Tibial nerve (tissue), 4 donors: Measurements from ENCODE around the gene SMG6. TPM values are rescaled to one million over a fixed set of nuclear protein-coding genes. Genes with fewer than 3 reads are reported as not detected.

ENCODE experiments used
- DNase-seq, 2 donors: peaks; one replicate each; pipeline ENCODE4 v3.0.0-alpha.2; 2019; ENCODE audit warnings: low spot score in 2 of 2
- H3K27ac ChIP-seq, 4 donors: fragments of 200-600 bp; sonication (generic) in 3 of 4; one replicate each; pipeline ENCODE4 v1.5.1; 2017 to 2019; ENCODE audit warnings: mild to moderate bottlenecking in 1 of 4
- H3K27me3 ChIP-seq, 2 donors: fragments of 200-600 bp; sonication (generic) in 1 of 2; one replicate each; pipeline versions ENCODE4 v1.5.1 to v1.6.0; 2017 to 2019
- H3K36me3 ChIP-seq, 3 donors: fragments of 200-600 bp; sonication (generic); one replicate each; pipeline ENCODE4 v1.5.1; 2018 to 2019
- H3K4me1 ChIP-seq, 4 donors: fragments of 200-600 bp; sonication (generic) in 3 of 4; one replicate each; pipeline ENCODE4 v1.5.1; 2017 to 2019
- H3K4me3 ChIP-seq, 4 donors: fragments of 200-600 bp; sonication (generic) in 3 of 4; one replicate each; pipeline ENCODE4 v1.5.1; 2017 to 2019; ENCODE audit warnings: mild to moderate bottlenecking in 1 of 4, moderate library complexity in 1 of 4
- H3K9me3 ChIP-seq, 4 donors: fragments of 200-600 bp; sonication (generic) in 3 of 4; one replicate each; pipeline ENCODE4 v1.5.1; 2017 to 2019
- EP300 ChIP-seq, 2 donors: sonication (generic); formaldehyde crosslinking; IDR thresholded peaks; one replicate each; pipeline ENCODE4 v1.6.1; 2017; ENCODE audit warnings: antibody characterized with exemption in 2 of 2, mild to moderate bottlenecking in 1 of 2
- POLR2A ChIP-seq, 2 donors: fragments of 450-650 bp; IDR thresholded peaks; one replicate each; pipeline ENCODE4 v1.6.1; 2017; ENCODE audit warnings: antibody characterized with exemption in 2 of 2, mild to moderate bottlenecking in 2 of 2, moderate library complexity in 2 of 2
- WGBS, 2 donors: methylation state at CpG; one replicate each; pipeline ENCODE4 v1.1.5; 2018; 5-methylcytosine and 5-hydroxymethylcytosine counted together
- total RNA-seq, 4 donors: library from RNA; depleted of rRNA; stranded (reverse); fragments of >200 nt; gene quantifications; one replicate each; pipeline ENCODE4 v1.1.0, GENCODE V29; 2016
- TF ChIP-seq, protein P1 (sequence below), 5 experiments: fragments of 200-600 bp in 3 of 5; fragments of 450-650 bp in 2 of 5; sonication (generic) in 3 of 5; IDR thresholded peaks; one replicate each; pipeline ENCODE4 v1.5.1; 2016 to 2019; ENCODE audit warnings: antibody characterized with exemption in 5 of 5, mild to moderate bottlenecking in 3 of 5, moderate library complexity in 2 of 5

The SMG6 gene
- total RNA-seq, 4 donors from 2014 or later = 29.5 to 86.5 (median 40.1) TPM

GRCh38 chr17:2057175-2057759, 246.3 kb downstream of the SMG6 start:
- H3K4me3 ChIP-seq = peak overlapping the region in 3 of 4 donors; percentile 9 to 69 (median 49)
- peaks cover 0 to 51% (median 0%) of the 10 kb centered on the region in 3 donors for H3K36me3 ChIP-seq
- H3K27me3 ChIP-seq = peaks cover 0 to 21% of the 10 kb centered on the region in 2 donors
- H3K9me3 ChIP-seq = no peaks in the 10 kb centered on the region
- H3K4me1 ChIP-seq = peaks cover 0 to 85% (median 45%) of the 10 kb centered on the region in 4 donors
- DNase-seq = no peak
- no peak for TF ChIP-seq EP300 (IDR thresholded peaks at IDR 0.05)
- TF ChIP-seq, protein P1, sequence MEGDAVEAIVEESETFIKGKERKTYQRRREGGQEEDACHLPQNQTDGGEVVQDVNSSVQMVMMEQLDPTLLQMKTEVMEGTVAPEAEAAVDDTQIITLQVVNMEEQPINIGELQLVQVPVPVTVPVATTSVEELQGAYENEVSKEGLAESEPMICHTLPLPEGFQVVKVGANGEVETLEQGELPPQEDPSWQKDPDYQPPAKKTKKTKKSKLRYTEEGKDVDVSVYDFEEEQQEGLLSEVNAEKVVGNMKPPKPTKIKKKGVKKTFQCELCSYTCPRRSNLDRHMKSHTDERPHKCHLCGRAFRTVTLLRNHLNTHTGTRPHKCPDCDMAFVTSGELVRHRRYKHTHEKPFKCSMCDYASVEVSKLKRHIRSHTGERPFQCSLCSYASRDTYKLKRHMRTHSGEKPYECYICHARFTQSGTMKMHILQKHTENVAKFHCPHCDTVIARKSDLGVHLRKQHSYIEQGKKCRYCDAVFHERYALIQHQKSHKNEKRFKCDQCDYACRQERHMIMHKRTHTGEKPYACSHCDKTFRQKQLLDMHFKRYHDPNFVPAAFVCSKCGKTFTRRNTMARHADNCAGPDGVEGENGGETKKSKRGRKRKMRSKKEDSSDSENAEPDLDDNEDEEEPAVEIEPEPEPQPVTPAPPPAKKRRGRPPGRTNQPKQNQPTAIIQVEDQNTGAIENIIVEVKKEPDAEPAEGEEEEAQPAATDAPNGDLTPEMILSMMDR (IDR thresholded peaks at IDR 0.05) = no peak
- TF ChIP-seq POLR2A (IDR thresholded peaks at IDR 0.05) = no peak
- peak overlapping the region; percentile 49 to 92 (median 71) for H3K27ac ChIP-seq
- 13 to 33% methylated on average over 17 to 42 of the region's 81 CpGs for WGBS, 2 donors

GRCh38 chr17:2056206-2057174, 247.1 kb downstream of the SMG6 start:
- DNase-seq = no peak
- no peaks in the 10 kb centered on the region for H3K9me3 ChIP-seq
- WGBS, 2 donors = 32 to 36% methylated on average over 43 to 81 of the region's 85 CpGs

GRCh38 chr17:2055292-2056205, 248.0 kb downstream of the SMG6 start:
- Histone ChIP-seq H3K36me3 (peaks cover 0 to 34% (median 0%) of the 10 kb centered on the region in 3 donors), H3K4me1 (peaks cover 3 to 84% (median 44%) of the 10 kb centered on the region in 4 donors), H3K4me3 (peak overlapping the region; percentile 49 to 69 (median 58)), H3K27me3 (peaks cover 0 to 23% of the 10 kb centered on the region in 2 donors), H3K27ac (peak overlapping the region; percentile 87 to 92 (median 91)), H3K9me3 (no peaks in the 10 kb centered on the region)
- TF ChIP-seq EP300 (IDR thresholded peaks at IDR 0.05) (no peak), POLR2A (IDR thresholded peaks at IDR 0.05) (no peak)
- TF ChIP-seq, protein P1 (IDR thresholded peaks at IDR 0.05) = no peak
- 3 to 5% methylated on average over 32 to 35 of the region's 113 CpGs for WGBS, 2 donors
- no peak for DNase-seq

More at GRCh38 chr17:2056206-2057174, 247.1 kb downstream of the SMG6 start:
- peaks cover 0 to 24% of the 10 kb centered on the region in 2 donors for H3K27me3 ChIP-seq
- peaks cover 0 to 43% (median 0%) of the 10 kb centered on the region in 3 donors for H3K36me3 ChIP-seq
- peaks cover 0 to 84% (median 45%) of the 10 kb centered on the region in 4 donors for H3K4me1 ChIP-seq
- H3K4me3 ChIP-seq = peak overlapping the region; percentile 24 to 69 (median 48)
- TF ChIP-seq, protein P1 (IDR thresholded peaks at IDR 0.05) = peak in 2 of 5 experiments; percentile 11 to 14
- peak in 1 of 2 donors; percentile 15 for TF ChIP-seq EP300 (IDR thresholded peaks at IDR 0.05)
- TF ChIP-seq POLR2A (IDR thresholded peaks at IDR 0.05) = no peak
- H3K27ac ChIP-seq = peak overlapping the region; percentile 49 to 92 (median 91)

DNA sequence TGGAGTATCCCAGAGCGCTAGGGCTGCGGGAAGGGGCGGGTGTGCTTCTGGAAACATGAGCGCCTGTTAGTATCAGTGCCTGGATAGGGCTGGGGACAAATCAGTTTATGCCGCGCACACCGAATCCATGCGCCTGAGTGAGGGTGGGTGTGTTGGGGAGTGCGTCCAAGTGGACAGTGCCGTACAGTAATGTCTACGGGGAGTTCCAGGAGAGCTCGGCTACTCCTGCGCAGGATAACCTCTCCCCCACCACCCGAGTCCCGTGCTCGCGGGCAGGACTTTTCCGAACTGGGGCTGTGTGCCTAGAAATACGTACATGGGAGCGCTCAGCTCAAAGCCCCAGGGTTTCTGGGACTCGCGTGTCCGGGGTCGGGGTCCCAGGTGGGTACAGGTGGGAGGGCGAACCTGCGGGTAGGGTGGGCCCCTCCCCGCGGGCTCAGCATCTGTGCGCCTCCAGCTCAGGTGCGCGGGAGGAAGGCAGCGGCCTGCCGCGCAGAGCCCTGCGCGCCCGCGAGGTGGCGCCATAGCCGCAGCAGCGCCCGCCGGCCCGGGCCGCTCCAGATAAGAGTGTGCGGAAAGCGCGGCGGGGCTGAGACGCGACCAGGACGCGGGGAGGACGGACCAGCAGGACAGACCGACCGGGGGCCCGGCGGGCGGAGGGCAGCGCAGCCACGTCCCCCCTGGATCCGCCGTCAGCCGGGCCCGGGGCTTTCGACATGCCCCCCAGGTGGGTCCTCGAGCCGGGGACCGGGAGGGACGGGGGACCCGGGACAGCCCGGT, 248.9 kb downstream of the SMG6 start, which contains the start of gene HIC1:
Gene HIC1 (plus strand): TSS at position 592 of the 780 bp plus-strand sequence. CDS start 1,588 bp downstream, outside the sequence.
- Histone ChIP-seq H3K27ac (peak within 1 kb of the TSS; percentile 87 to 92 (median 91)), H3K4me3 (peak within 1 kb of the TSS; percentile 49 to 69 (median 58)), H3K27me3 (peaks cover 0 to 23% of the 10 kb centered on the region in 2 donors), H3K4me1 (peaks cover 3 to 80% (median 40%) of the 10 kb centered on the region in 4 donors), H3K9me3 (no peaks in the 10 kb centered on the region), H3K36me3 (peaks cover 0 to 25% (median 0%) of the 10 kb centered on the region in 3 donors)
- TF ChIP-seq EP300 (IDR thresholded peaks at IDR 0.05) = peak in 1 of 2 donors; percentile 72
- TF ChIP-seq, protein P1 (IDR thresholded peaks at IDR 0.05) = peak; percentile 92 to 99 (median 98)
- peak; percentile 44 to 73 for TF ChIP-seq POLR2A (IDR thresholded peaks at IDR 0.05)
- peak; percentile 66 to 71 for DNase-seq
- 2% methylated on average over 26 to 62 of the region's 72 CpGs for WGBS, 2 donors
